Breast epithelium (tissue), 4 donors: ENCODE results near the gene CRYBG3. TPM values are rescaled to one million over a fixed set of nuclear protein-coding genes. Genes with fewer than 3 reads are reported as not detected.

Source experiments
- DNase-seq, 2 donors: peaks; one replicate each; pipeline ENCODE4 v3.0.0-alpha.2; 2019; ENCODE audit warnings: low spot score in 2 of 2
- H3K27ac ChIP-seq, 2 donors: fragments of 200-600 bp; sonication (generic) in 1 of 2; one replicate each; pipeline ENCODE4 v1.5.1; 2016 to 2019; ENCODE audit warnings: mild to moderate bottlenecking in 1 of 2
- H3K27me3 ChIP-seq, 2 donors: fragments of 200-600 bp; sonication (generic) in 1 of 2; one replicate each; pipeline versions ENCODE4 v1.5.1 to v1.6.0; 2017 to 2019; ENCODE audit warnings: control low read depth in 1 of 2, mild to moderate bottlenecking in 1 of 2
- H3K36me3 ChIP-seq: fragments of 200-600 bp; one replicate; pipeline ENCODE4 v1.5.1; 2019
- H3K4me1 ChIP-seq, 2 donors: fragments of 200-600 bp; sonication (generic); one replicate each; pipeline ENCODE4 v1.5.1; 2016 to 2019; ENCODE audit warnings: control low read depth in 1 of 2
- H3K4me3 ChIP-seq, 3 donors: fragments of 200-600 bp; sonication (generic); 1 replicate in 2 of 3; 2 replicates in 1 of 3; pipeline ENCODE4 v1.5.1; 2016 to 2019; ENCODE audit warnings: mild to moderate bottlenecking in 3 of 3, moderate library complexity in 2 of 3
- H3K9me3 ChIP-seq, 2 donors: fragments of 200-600 bp; sonication (generic) in 1 of 2; one replicate each; pipeline ENCODE4 v1.5.1; 2016 to 2019; ENCODE audit warnings: control low read depth in 1 of 2
- POLR2A ChIP-seq: fragments of 450-650 bp; IDR thresholded peaks from one replicate; pipeline ENCODE4 v1.6.1; 2016; ENCODE audit warnings: antibody characterized with exemption, mild to moderate bottlenecking, moderate library complexity
- POLR2AphosphoS5 ChIP-seq, 3 donors: sonication (generic); formaldehyde crosslinking; IDR thresholded peaks; one replicate each; pipeline ENCODE4 v1.6.1; 2017; ENCODE audit warnings: antibody characterized with exemption in 3 of 3
- intact Hi-C: fragments of 100-400 bp; cut with DNase I; formaldehyde crosslinking; loops from one replicate; pipeline ENCODE4 v1.15.1; 2023; ENCODE audit warnings: low total_unique reads
- total RNA-seq, 3 donors: library from RNA; depleted of rRNA; stranded (reverse); fragments of >200 nt; gene quantifications; one replicate each; pipeline ENCODE4 v1.1.0, GENCODE V29; 2016
- TF ChIP-seq, protein P1 (sequence below), 3 donors: fragments of 450-650 bp; IDR thresholded peaks; one replicate each; pipeline ENCODE4 v1.5.1; 2016 to 2017; ENCODE audit warnings: antibody characterized with exemption in 3 of 3, mild to moderate bottlenecking in 3 of 3, moderate library complexity in 3 of 3

CRYBG3 gene
- total RNA-seq, 3 donors from 2014 or later: 25.5 to 37.9 (median 28.5) TPM

DNA sequence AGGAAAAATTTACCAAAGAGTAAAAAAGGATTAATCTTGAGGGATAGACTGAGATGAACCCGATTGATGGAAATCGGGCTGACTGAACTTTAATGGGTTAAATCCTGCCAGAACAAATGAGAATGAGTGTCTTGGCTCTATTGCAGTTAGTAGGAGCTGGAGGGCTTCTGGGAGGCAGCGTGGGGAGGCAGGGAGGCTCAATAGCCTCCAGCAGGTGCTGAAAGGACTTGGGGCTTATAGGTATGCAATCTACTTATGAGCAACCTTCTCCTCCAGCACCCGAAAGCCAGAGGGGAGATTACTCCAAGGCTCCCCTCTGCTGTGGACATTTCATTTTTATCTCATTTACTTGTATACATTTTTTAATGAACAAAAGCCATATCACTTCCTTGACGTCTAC lies 1.0 kb upstream of the CRYBG3 start:
- no peak for DNase-seq
- intact Hi-C loops: no loop called here
- Histone ChIP-seq H3K4me3 (peak overlapping the region in 2 of 3 donors; percentile 80 to 93), H3K36me3 (no peaks in the 10 kb centered on the region), H3K27me3 (no peaks in the 10 kb centered on the region), H3K9me3 (no peaks in the 10 kb centered on the region), H3K4me1 (no peaks in the 10 kb centered on the region), H3K27ac (no peak overlapping the region)
- TF ChIP-seq POLR2AphosphoS5 (IDR thresholded peaks at IDR 0.05) (no peak), POLR2A (no peak)
- TF ChIP-seq, protein P1, sequence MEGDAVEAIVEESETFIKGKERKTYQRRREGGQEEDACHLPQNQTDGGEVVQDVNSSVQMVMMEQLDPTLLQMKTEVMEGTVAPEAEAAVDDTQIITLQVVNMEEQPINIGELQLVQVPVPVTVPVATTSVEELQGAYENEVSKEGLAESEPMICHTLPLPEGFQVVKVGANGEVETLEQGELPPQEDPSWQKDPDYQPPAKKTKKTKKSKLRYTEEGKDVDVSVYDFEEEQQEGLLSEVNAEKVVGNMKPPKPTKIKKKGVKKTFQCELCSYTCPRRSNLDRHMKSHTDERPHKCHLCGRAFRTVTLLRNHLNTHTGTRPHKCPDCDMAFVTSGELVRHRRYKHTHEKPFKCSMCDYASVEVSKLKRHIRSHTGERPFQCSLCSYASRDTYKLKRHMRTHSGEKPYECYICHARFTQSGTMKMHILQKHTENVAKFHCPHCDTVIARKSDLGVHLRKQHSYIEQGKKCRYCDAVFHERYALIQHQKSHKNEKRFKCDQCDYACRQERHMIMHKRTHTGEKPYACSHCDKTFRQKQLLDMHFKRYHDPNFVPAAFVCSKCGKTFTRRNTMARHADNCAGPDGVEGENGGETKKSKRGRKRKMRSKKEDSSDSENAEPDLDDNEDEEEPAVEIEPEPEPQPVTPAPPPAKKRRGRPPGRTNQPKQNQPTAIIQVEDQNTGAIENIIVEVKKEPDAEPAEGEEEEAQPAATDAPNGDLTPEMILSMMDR (IDR thresholded peaks at IDR 0.05): no peak

DNA sequence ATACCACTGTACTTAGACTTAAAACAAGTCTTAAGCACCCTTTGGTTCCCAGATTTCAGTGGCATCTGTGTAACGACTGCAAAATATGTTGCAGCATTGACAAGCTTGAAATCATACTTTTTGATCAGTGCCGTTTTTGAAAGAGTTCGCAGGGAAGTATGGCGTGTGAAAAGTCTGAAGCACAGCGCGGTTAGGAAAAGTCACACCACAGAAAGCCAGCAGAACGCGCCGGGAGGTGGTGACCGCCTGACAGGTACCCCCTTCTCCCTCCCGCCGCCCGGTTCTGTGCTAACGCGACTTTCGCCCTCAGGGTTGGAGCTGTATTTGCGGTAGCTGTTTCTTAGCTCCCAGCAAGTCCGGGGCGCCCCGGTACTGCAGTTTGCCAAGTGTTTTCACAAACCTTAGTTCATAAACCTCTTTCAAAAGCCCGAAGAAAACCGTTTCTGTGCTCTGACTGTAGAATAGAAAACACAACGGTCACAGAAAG lies 481 bp upstream of the CRYBG3 start:
- intact Hi-C loops: no loop called here
- TF ChIP-seq POLR2AphosphoS5 (IDR thresholded peaks at IDR 0.05) (no peak), POLR2A (no peak)
- TF ChIP-seq, protein P1 (IDR thresholded peaks at IDR 0.05): peak in 1 of 3 donors; percentile 6
- Histone ChIP-seq H3K9me3 (no peaks in the 10 kb centered on the region), H3K4me1 (no peaks in the 10 kb centered on the region), H3K36me3 (no peaks in the 10 kb centered on the region), H3K27me3 (no peaks in the 10 kb centered on the region), H3K4me3 (peak overlapping the region; percentile 80 to 93 (median 90)), H3K27ac (peak overlapping the region; percentile 85 to 89)
- peak; percentile 18 to 56 for DNase-seq

DNA sequence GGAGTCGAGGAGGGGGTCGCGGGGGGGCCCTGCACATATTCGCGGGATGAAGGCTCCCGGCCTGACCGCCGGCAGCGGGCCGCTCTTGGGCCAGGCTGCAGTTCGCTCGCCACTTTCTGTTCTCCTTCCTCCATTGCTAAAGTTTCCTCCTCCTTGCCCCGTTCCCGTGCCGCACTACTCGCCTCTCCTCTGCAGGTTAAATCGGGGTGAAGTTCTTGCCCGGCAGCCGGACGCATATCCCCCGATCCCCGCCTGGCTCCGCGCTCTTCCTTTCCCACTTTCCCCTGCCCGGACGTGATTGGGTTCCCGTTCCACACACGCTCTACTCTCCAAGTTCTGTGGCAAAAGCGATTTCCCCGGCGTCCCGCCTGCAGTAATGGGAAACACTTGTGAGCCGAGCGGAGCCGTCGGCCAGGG lies 556 bp downstream of the CRYBG3 start:
- TF ChIP-seq, protein P1 (IDR thresholded peaks at IDR 0.05): no peak
- peak in 1 of 3 donors; percentile 3 for TF ChIP-seq POLR2AphosphoS5 (IDR thresholded peaks at IDR 0.05)
- TF ChIP-seq POLR2A: no peak
- peak overlapping the region; percentile 80 to 93 (median 90) for H3K4me3 ChIP-seq
- H3K36me3 ChIP-seq: no peaks in the 10 kb centered on the region
- H3K27ac ChIP-seq: peak overlapping the region; percentile 85 to 89
- intact Hi-C loops: no loop called here
- H3K9me3 ChIP-seq: no peaks in the 10 kb centered on the region
- H3K4me1 ChIP-seq: no peaks in the 10 kb centered on the region
- DNase-seq: peak; percentile 28 to 53
- H3K27me3 ChIP-seq: no peaks in the 10 kb centered on the region

DNA sequence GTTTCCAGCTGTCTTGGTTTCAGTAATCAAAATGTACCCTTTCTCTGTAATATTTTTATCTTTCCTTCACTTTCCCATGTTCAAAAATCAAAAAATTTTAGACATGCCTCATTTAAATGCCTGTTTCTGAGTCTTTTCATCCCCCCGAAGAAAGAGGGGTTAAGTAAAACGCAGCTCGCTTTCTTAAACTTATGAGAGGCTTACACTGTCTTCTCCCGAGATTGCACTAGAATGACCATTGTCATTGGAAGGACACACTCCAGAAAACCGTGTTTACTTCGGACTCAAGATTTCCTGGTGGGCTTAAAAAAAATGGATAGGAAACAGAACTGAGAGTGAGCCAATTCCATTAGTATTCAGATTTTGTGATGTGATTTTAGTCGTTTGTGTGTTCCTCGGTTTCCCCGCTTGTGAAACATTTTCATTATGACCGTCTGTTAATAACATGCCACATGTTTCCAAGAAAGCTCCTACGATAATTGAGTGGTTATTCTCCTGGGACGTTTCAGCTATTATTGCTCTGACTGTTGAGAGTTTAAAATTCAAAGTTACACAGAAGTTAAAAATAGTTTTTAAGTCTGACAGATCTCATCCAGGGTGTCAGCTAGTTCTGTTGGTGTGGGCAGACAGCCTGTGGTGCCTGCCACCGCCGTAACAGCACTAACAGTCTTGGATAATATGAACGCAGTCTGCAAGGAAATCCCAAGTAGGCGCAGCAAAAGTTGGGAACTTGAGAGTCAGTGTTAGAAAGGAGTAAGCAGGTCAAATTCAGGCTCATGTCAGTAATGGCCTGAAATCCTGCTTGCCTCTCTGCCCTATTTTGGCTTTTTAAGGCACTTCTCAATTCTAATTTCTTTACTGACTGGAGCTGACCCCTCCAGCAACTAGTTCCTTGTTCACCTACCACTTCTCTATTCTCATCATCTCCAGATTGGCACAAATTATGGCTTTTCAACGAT lies 1.5 kb downstream of the CRYBG3 start:
- H3K27me3 ChIP-seq: no peaks in the 10 kb centered on the region
- no peaks in the 10 kb centered on the region for H3K9me3 ChIP-seq
- no peaks in the 10 kb centered on the region for H3K36me3 ChIP-seq
- TF ChIP-seq POLR2AphosphoS5 (IDR thresholded peaks at IDR 0.05): no peak
- TF ChIP-seq, protein P1 (IDR thresholded peaks at IDR 0.05): no peak
- TF ChIP-seq POLR2A: no peak
- H3K4me1 ChIP-seq: no peaks in the 10 kb centered on the region
- DNase-seq: no peak
- H3K4me3 ChIP-seq: peak overlapping the region; percentile 80 to 93 (median 90)
- peak overlapping the region in 1 of 2 donors; percentile 89 for H3K27ac ChIP-seq
- intact Hi-C loops: no loop called here

DNA sequence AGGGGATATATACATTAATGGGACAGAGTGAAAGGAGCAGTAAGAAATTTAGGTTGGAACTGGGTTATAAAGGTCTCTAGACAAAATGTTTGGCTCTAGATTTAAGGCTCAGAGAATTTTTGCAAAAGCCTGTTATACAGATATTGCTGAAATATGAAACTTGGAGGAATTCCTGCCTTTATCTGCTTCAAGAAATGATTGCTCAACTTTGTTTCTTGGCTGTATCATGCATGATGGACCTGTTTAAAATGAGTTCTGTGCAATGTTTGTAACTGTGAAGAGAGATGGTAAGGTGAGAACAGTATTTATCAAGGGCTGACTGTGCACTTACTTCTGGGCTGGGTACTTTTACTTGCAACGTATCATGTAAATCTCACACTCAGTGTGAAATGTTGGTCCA lies 3.3 kb downstream of the CRYBG3 start:
- intact Hi-C loops: no loop called here
- Histone ChIP-seq H3K9me3 (no peaks in the 10 kb centered on the region), H3K27me3 (no peaks in the 10 kb centered on the region), H3K4me3 (peak overlapping the region in 2 of 3 donors; percentile 2 to 21), H3K36me3 (no peaks in the 10 kb centered on the region), H3K4me1 (no peaks in the 10 kb centered on the region), H3K27ac (no peak overlapping the region)
- no peak for DNase-seq
- TF ChIP-seq, protein P1 (IDR thresholded peaks at IDR 0.05): no peak
- no peak for TF ChIP-seq POLR2AphosphoS5 (IDR thresholded peaks at IDR 0.05)
- no peak for TF ChIP-seq POLR2A
